ENCODE data around the gene CALD1. TPM values are rescaled to one million over a fixed set of nuclear protein-coding genes. Genes with fewer than 3 reads are reported as not detected.

Gene CALD1
- total RNA-seq, 2 experiments from 2014 or later: 0.33 TPM; not detected in 1

DNA sequence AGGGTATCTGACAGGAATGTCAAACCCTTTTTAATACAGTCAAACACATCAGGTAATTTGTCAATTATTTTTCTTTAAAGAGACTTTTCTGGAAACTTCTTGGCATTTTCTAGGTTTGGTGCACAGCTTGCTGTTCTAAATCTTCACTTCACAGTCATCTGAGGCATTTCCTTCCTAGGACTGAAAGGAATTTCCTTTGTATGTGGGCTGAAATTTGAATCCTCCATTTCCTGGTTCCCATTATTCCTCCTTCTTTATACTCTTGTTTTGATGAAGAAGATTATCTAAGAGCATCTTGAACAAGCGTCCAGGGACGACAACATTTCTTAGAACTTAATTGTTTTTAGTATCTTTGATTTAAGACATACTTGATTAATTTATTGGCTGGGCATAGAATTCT is 24.9 kb downstream of the CALD1 start:
- POLR2A ChIA-PET: no interaction called here

DNA sequence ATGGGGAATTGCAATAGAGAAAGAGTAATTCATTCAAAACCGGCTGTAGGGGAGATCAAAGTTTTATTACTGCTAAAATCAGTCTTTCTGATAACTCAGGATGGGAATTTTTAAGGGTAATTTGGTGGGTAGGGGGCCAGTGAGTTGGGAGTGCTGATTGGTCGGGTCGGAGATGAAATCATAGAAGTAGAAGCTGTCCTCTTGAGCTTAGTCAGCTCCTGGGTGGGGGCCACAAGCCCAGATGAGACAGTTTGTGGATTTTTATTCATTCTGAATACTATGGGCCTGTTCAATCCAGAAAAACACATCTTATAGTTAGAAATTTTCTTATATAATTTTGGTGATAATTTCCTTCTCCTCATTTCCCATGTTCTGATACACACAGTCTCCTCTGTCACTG is 25.4 kb downstream of the CALD1 start:
- ATAC-seq (ENCODE audit: poor library complexity): no peak
- Histone ChIP-seq H3K4me1 (ENCODE audit: insufficient read depth, low read length) (no peaks in the 10 kb centered on the region), H3K36me3 (ENCODE audit: insufficient read depth, low read length) (no peaks in the 10 kb centered on the region), H3K4me3 (ENCODE audit: low read length) (no peak overlapping the region), H3K27me3 (ENCODE audit: control insufficient read depth in 1 of 2, insufficient read depth in 2 of 2, low read length in 2 of 2) (no peaks in the 10 kb centered on the region), H3K27ac (ENCODE audit: low read depth in 1 of 2, low read length in 2 of 2) (no peak overlapping the region), H3K9me3 (ENCODE audit: control insufficient read depth in 1 of 2, insufficient read depth in 1 of 2, low read length in 2 of 2) (no peaks in the 10 kb centered on the region)
- intact Hi-C loops (cut with DNase I, micrococcal nuclease): no loop called here
- Mint-ChIP-seq H3K27ac (no peak overlapping the region), H3K27me3 (no peaks in the 10 kb centered on the region), H3K36me3 (ENCODE audit: low read depth) (peaks cover 7% of the 10 kb centered on the region), H3K9me3 (peaks cover 2% of the 10 kb centered on the region), H3K4me3 (no peak overlapping the region), H3K4me1 (ENCODE audit: low read depth) (no peaks in the 10 kb centered on the region)
- DNase-seq: no peak
- POLR2A ChIA-PET: no interaction called here
- TF ChIP-seq, protein P1, sequence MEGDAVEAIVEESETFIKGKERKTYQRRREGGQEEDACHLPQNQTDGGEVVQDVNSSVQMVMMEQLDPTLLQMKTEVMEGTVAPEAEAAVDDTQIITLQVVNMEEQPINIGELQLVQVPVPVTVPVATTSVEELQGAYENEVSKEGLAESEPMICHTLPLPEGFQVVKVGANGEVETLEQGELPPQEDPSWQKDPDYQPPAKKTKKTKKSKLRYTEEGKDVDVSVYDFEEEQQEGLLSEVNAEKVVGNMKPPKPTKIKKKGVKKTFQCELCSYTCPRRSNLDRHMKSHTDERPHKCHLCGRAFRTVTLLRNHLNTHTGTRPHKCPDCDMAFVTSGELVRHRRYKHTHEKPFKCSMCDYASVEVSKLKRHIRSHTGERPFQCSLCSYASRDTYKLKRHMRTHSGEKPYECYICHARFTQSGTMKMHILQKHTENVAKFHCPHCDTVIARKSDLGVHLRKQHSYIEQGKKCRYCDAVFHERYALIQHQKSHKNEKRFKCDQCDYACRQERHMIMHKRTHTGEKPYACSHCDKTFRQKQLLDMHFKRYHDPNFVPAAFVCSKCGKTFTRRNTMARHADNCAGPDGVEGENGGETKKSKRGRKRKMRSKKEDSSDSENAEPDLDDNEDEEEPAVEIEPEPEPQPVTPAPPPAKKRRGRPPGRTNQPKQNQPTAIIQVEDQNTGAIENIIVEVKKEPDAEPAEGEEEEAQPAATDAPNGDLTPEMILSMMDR (IDR thresholded peaks at IDR 0.05): no peak
- CTCF ChIA-PET: no interaction called here

More for the DNA sequence above, 24.9 kb downstream of the CALD1 start:
- Histone ChIP-seq H3K4me1 (ENCODE audit: insufficient read depth, low read length) (no peaks in the 10 kb centered on the region), H3K27ac (ENCODE audit: low read depth in 1 of 2, low read length in 2 of 2) (no peak overlapping the region), H3K4me3 (ENCODE audit: low read length) (no peak overlapping the region), H3K9me3 (ENCODE audit: control insufficient read depth in 1 of 2, insufficient read depth in 1 of 2, low read length in 2 of 2) (no peaks in the 10 kb centered on the region), H3K36me3 (ENCODE audit: insufficient read depth, low read length) (no peaks in the 10 kb centered on the region), H3K27me3 (ENCODE audit: control insufficient read depth in 1 of 2, insufficient read depth in 2 of 2, low read length in 2 of 2) (no peaks in the 10 kb centered on the region)
- H3K27me3 Mint-ChIP-seq: no peaks in the 10 kb centered on the region
- no peak overlapping the region for H3K4me3 Mint-ChIP-seq
- peaks cover 12% of the 10 kb centered on the region for H3K36me3 Mint-ChIP-seq (ENCODE audit: low read depth)
- ATAC-seq (ENCODE audit: poor library complexity): no peak
- intact Hi-C loops (cut with DNase I, micrococcal nuclease): no loop called here
- TF ChIP-seq, protein P1 (IDR thresholded peaks at IDR 0.05): no peak
- no peaks in the 10 kb centered on the region for H3K4me1 Mint-ChIP-seq (ENCODE audit: low read depth)
- H3K27ac Mint-ChIP-seq: no peak overlapping the region
- no peak for DNase-seq
- CTCF ChIA-PET: no interaction called here
- H3K9me3 Mint-ChIP-seq: peaks cover 2% of the 10 kb centered on the region

DNA sequence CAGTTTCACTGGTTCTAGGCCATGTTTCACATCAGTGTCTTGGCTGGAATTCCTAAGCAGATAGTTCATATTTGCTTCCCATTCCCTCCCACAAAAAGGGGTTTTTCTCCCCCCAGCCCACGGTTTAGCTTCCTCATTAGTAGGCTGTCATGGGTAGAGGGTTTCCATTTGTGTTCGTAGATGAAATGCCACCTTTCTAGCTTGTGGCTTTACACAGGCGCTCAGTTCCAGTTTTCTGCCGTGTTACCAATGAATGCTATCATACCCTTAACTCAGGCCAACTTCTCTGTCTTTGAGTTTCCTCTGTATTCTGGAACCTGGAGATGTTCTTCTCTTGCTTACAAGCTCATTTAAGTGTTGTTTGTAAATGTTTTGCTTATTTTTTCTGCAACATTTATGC is 26.8 kb downstream of the CALD1 start:
- ChIA-PET CTCF (no interaction called here), POLR2A (no interaction called here)
- Histone ChIP-seq H3K36me3 (ENCODE audit: insufficient read depth, low read length) (no peaks in the 10 kb centered on the region), H3K9me3 (ENCODE audit: control insufficient read depth in 1 of 2, insufficient read depth in 1 of 2, low read length in 2 of 2) (no peaks in the 10 kb centered on the region), H3K4me1 (ENCODE audit: insufficient read depth, low read length) (no peaks in the 10 kb centered on the region), H3K27me3 (ENCODE audit: control insufficient read depth in 1 of 2, insufficient read depth in 2 of 2, low read length in 2 of 2) (no peaks in the 10 kb centered on the region), H3K27ac (ENCODE audit: low read depth in 1 of 2, low read length in 2 of 2) (no peak overlapping the region), H3K4me3 (ENCODE audit: low read length) (no peak overlapping the region)
- DNase-seq (no peak), ATAC-seq (ENCODE audit: poor library complexity) (no peak)
- no peak overlapping the region for H3K4me3 Mint-ChIP-seq
- TF ChIP-seq, protein P1 (IDR thresholded peaks at IDR 0.05): no peak
- peaks cover 12% of the 10 kb centered on the region for H3K36me3 Mint-ChIP-seq (ENCODE audit: low read depth)
- H3K27me3 Mint-ChIP-seq: no peaks in the 10 kb centered on the region
- H3K9me3 Mint-ChIP-seq: no peaks in the 10 kb centered on the region
- H3K27ac Mint-ChIP-seq: no peak overlapping the region
- intact Hi-C loops (cut with DNase I, micrococcal nuclease): no loop called here
- H3K4me1 Mint-ChIP-seq (ENCODE audit: low read depth): no peaks in the 10 kb centered on the region
